Uterine smooth muscle cell (primary cell): Measurements from ENCODE around the gene RPS27L. TPM values are rescaled to one million over a fixed set of nuclear protein-coding genes. Genes with fewer than 3 reads are reported as not detected.

Experiments used
- total RNA-seq: library from RNA; depleted of rRNA; stranded (reverse); fragments of >200 nt; gene quantifications from 2 replicates; pipeline ENCODE4 v1.2.3, GENCODE V29; 2014

RPS27L gene
- total RNA-seq, result 134 and 312 TPM in 2 replicates

GRCh38 chr15:63157118-63157843, at the start of gene RPS27L:
Gene RPS27L, minus strand, starts transcription at chr15:63157477. Its CDS starts 72 bp downstream, at chr15:63157405.

DNA sequence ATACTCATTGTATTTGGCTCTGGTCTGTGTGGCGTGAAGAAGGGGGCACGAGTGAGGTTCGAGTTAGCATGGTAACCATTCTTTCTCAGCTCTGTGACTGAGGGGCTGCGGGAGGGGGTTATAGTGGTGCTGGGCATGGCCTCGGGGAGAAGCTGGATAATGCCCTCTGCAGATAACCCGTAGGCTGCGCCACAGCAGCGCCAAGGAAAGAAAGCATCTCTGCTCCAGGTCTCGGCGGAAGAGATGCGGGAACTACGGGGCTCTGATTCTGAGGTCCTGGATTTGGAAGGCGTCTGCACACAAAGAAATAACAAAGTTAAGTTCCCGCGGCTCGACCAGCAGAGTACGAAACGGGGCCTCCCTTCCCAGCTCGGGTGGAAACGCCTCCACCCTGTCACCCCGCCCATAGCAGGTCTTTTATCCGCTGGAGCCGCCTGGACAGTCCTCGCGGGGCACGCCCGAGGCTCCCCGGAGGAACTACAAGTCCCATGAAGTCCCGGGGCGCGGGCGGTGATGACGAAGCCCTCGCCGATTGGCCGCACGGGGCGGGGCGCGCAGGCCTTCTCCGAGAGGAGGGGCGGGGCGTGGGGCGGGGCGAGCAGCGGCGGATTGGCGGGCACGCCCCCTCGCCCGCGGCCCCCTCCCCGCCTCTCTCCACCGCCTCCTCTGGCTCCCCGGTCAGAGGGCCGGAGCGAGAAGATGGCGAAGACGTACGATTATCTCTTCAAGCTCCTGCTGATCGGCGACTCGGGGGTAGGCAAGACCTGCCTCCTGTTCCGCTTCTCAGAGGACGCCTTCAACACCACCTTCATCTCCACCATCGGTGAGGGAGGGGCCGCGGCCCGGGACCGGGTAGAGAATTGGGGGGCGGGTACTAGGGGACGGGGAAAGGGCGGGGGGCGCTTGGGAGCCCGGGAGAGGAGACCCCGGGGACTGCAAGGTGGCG, 31.9 kb upstream of the RPS27L start, which contains the start of gene RAB8B:
Gene RAB8B (plus strand): TSS at position 681 of the 946 bp plus-strand sequence. CDS start 19 bp downstream, at position 700.

GRCh38 chr15:63121382-63122001, 35.8 kb downstream of the RPS27L start, which contains the start of gene LACTB:
Gene LACTB, plus strand, starts transcription at chr15:63121861. Its CDS starts 11 bp downstream, at chr15:63121872.

Other genes starting within 250 kb of the RPS27L start
- gene TPM1, start 114.7 kb downstream of the RPS27L start, total RNA-seq, result 394 and 764 TPM in 2 replicates
- gene LACTB, start 35.6 kb downstream of the RPS27L start, total RNA-seq, result 39.0 TPM in 2 replicates
- 85.2 and 101 TPM in 2 replicates for gene RAB8B, start 32.1 kb upstream of the RPS27L start, total RNA-seq
- 20.4 and 20.7 TPM in 2 replicates for gene APH1B, start 120.1 kb upstream of the RPS27L start, total RNA-seq
- 128 and 224 TPM in 2 replicates for gene CA12, start 224.4 kb upstream of the RPS27L start, total RNA-seq